Left kidney (tissue), 2 donors: ENCODE measurements around the gene SEMA4D. TPM values are rescaled to one million over a fixed set of nuclear protein-coding genes. Genes with fewer than 3 reads are reported as not detected.

ENCODE experiments used
- DNase-seq: peaks from one replicate; pipeline ENCODE4 v3.0.0-alpha.2; 2013
- polyA plus RNA-seq: library from polyadenylated mRNA; unstranded; fragments of 120-200 nt; gene quantifications from one replicate; pipeline ENCODE4 v1.2.1, GENCODE V29; 2013; ENCODE audit not compliant: insufficient read length

Gene SEMA4D
- polyA plus RNA-seq, 1 donor, result 56.0 TPM

DNA sequence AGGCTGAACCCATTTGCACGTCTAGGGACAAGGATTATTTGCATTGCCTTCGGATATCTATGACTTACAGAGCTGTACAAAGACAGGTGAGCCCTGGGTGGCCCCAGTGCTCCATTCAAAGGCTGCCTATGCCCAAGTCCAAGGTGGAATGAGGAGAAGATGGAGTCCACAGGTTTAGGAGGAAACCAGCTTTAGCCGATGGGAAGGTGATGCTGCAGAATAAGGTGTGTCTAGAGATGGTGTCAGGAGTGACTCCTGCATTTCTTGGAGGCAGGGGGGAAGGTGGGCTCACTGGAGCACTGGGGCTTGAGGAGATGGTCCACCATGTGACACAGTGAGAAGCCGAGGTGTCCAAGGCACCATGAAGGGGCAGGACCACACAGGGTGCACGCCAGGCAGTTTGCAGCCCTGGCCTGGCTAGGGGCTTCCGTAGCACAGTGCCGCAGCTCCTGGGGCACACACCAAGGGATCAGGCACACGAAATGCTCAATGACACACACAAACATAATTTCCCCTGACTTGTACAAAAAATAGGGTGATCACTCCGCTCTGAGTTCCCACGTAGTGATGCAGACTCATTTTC lies 32.1 kb downstream of the SEMA4D start:
- no peak for DNase-seq

- no peak for DNase-seq
Measured at GRCh38 chr9:89465001-89465451, 32.9 kb downstream of the SEMA4D start.

DNA sequence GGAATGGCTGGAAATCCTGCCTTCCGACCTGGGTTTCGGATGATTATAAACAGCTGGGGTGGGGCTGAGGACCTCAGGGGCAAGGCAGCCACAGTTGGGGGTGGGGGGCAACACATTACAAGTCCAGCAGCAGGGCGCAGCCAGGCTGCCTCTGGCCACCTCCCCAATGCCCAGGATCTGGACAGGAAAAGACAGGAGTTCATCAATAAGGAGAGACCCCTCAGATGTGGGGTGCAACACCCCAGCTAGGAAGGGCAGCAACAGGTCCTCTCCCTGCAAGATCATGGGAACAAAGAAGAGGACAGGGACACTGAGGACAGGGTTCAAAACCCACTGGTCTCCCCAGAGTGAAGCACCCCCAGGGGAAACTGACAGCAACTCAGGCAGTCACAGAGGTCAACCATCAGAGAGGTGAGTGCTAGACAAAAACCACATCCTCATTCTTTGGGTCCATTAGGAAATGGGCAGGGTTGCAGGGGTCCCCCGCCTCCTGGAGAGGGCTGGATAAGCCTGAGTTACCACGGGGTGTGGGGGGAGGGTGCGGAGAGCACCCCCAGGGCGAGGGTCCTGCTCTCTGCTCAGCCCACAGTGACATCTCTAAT lies 33.5 kb downstream of the SEMA4D start:
- DNase-seq, result no peak

GRCh38 chr9:89462817-89463683 lies 34.9 kb downstream of the SEMA4D start:
- DNase-seq, result no peak

DNA sequence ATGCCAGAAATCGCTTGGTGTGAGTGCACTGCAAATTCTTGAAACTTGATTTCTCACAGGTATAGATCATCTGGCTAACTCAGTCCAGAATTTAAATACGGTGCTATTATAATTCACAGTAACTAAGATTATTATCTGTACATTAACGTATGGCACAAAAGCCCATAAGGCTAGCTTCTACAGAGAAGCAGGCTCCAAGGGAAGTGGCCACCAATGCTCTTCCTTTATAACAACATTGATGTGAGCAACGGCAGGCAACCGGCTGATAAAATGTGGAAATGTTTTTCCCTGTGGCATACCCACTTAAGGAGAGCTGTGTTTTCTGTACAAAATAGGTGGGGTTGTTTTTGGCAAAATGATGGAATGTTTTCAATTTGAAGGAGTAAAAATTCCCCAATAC lies 35.7 kb downstream of the SEMA4D start:
- DNase-seq, result no peak

- no peak for DNase-seq
Measured at GRCh38 chr9:89461265-89461664, 36.6 kb downstream of the SEMA4D start.

- no peak for DNase-seq
Measured at GRCh38 chr9:89460551-89460950, 37.4 kb downstream of the SEMA4D start.

GRCh38 chr9:89458768-89459496 lies 39.0 kb downstream of the SEMA4D start:
- no peak for DNase-seq

GRCh38 chr9:89457376-89457855 lies 40.5 kb downstream of the SEMA4D start:
- no peak for DNase-seq

GRCh38 chr9:89455356-89455824 lies 42.5 kb downstream of the SEMA4D start:
- no peak for DNase-seq

GRCh38 chr9:89454498-89455355 lies 43.2 kb downstream of the SEMA4D start:
- no peak for DNase-seq

- no peak for DNase-seq
Measured at GRCh38 chr9:89453452-89453851, 44.5 kb downstream of the SEMA4D start.

GRCh38 chr9:89452561-89452960 lies 45.4 kb downstream of the SEMA4D start:
- DNase-seq, result no peak

GRCh38 chr9:89450213-89450612 lies 47.7 kb downstream of the SEMA4D start:
- DNase-seq, result no peak

DNA sequence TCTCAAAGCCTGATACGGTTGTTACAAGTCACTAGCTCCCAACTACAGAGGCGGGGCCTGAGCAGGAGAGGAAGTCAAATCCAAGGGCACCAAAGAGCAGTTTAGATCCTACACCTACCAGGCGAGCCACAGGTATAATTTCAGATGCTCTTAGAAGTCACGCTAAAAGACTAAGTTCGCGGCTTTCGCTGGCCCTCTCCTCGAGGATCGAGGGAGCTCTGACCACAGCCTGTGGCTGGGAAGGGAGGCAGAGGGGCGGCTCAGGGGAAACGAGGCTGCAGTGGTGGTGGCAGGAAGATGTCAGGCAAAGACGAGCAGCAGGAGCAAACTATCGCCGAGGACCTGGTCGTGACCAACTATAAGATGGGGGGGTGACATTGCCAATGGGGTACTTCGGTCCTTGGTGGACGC lies 48.6 kb downstream of the SEMA4D start:
- DNase-seq, result no peak

DNA sequence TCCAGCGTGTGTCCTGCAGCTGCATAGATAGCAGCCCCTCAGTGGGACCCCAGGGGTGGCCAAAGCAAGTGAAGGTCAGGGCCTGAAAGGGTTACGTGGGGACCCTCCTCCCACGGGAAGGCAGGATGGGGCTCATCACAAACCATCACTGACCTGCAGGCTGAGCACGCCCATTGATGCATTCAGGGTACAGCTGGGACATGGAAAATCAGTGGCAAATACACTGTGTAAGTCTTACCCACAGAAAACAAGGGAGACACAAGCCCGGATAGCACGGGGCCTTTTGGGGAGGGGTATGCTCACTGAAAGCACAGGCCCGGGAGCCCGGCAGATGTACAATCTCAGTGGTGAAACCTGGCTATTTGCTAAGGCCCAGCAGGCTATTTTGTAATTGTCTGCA lies 49.1 kb downstream of the SEMA4D start:
- DNase-seq, result no peak

DNA sequence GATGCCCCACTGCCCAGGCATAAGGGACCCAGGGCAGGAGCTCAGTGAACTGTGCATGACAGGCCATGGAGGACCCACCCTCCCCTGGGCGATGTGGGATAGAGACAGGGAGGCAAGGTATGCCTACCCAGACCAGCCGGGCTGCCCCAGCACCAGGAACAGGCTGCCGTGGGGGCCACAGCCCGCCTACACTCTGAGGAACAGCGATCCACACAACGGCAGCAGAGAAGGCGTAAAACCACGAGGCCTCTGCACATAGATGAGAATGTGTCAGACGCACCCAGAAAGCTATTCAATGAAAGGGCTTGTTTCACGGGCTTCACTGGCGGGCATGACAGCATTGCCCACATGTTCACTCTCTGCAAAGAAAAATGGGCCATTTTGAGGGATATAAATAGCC lies 49.5 kb downstream of the SEMA4D start:
- DNase-seq, result no peak

DNA sequence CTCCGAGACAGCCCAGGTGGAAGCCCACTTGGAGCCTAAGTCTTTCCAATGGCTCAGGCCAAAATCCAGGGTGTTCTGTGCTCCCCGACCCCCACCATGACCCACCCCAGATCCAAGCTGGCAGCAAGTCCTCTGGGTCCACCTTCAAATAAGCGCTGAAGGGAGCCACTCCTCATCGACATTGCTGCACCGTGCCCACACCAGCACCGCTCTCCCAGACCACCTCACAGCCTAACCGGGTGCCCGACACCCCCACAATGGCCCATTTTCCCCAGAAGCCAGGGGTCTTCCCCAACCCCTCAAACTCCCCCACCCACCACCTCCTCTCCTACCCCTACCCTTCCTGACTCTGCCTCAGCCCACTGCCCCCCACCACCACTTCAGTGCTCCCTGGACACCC lies 50.5 kb downstream of the SEMA4D start:
- DNase-seq, result no peak

GRCh38 chr9:89446961-89447310 lies 51.0 kb downstream of the SEMA4D start:
- DNase-seq, result no peak

- DNase-seq, result no peak
Measured at GRCh38 chr9:89446261-89446960, 51.5 kb downstream of the SEMA4D start.

DNA sequence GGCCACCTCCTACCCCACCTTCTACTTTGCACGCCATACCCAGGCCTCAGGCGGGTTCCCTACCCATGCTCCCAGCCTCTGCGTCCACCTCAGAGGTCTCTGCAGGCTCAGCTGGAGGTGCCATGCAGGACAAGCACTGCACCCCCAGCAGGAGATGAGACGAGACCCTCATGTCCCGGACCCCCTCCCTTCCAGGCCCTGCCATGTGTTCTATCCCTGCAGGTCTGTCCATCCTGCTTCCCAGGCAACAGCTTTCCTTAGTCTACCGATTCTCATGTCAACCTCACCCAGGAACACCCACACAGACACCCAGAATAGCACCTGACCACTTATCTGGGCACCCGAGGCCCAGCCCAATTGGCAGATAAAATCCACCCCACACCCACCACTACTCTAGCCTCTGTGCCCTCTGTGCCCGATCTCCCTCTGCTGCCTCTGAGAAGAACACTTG lies 52.1 kb downstream of the SEMA4D start:
- DNase-seq, result no peak
